Uterine smooth muscle cell (primary cell): ENCODE results near the gene IZUMO4. TPM values are rescaled to one million over a fixed set of nuclear protein-coding genes. Genes with fewer than 3 reads are reported as not detected.

Experiments used
- total RNA-seq: library from RNA; depleted of rRNA; stranded (reverse); fragments of >200 nt; gene quantifications from 2 replicates; pipeline ENCODE4 v1.2.3, GENCODE V29; 2014

IZUMO4 gene, protein sequence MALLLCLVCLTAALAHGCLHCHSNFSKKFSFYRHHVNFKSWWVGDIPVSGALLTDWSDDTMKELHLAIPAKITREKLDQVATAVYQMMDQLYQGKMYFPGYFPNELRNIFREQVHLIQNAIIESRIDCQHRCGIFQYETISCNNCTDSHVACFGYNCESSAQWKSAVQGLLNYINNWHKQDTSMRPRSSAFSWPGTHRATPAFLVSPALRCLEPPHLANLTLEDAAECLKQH
- 0.89 and 2.1 TPM in 2 replicates for total RNA-seq

DNA sequence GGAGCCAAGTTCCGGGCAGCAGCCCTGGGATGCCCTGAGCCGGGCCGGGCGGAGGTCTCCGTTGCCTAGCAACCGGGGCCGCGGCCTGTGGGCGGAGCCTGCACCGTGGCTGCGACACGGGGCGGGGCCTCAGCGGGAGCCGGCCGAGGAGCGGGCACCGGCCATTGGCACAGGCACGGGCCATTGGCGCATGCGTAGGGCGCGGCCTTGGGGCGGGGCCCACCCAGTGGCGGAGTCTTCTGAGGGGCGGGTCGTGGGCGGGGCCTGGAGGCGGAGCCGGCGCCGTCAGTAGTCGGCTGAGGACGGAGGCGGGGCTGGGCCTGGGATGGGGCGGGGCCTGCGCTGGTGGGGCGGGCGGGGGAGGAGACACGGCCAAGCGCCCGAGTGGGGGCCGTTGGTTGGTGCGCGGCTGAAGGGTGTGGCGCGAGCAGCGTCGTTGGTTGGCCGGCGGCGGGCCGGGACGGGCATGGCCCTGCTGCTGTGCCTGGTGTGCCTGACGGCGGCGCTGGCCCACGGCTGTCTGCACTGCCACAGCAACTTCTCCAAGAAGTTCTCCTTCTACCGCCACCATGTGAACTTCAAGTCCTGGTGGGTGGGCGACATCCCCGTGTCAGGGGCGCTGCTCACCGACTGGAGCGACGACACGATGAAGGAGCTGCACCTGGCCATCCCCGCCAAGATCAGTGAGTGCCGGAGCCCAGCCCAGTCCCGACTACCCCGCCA, at the start of gene IZUMO4:
IZUMO4 (plus strand) TSS at position 436 of the 723 bp plus-strand sequence; CDS start at position 467, 31 bp downstream.

DNA sequence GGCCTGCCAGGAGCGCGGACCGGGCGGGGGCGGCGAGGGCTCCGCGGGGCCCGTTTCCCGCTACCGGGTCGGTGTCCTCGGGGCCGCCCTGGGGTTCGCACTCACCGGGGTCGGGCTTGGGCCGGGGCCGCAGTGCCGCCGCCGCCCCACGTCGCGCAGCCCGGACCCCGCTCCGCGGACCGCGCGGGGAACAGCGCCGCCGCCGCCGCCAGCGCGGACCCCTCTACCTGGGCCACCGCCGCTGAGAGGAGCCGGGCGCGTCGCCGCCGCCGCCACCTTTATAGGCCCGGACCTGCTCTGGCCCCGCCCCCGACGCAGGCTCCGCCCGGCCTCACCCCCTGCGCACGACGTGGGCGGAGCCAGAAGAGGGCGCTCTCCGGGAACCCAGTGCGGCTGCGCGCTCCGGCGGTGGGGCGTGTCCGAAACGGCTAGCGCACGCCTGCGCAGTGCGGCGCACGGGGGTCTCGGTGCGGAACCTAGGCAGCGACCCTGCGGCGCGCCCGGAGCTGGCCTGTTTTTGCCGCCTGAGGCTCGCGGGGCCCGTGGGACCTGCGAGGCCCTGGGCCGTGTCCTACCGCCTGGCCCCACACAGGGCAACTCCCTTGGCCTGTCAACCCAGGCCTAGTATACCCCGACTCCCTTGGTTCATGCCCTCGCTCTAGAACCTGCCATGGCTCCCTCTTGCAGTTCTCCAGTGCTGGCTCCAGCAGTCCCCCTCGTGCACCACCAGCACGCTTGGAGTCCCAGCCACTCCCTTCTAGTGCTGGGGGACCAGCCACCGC, 45.5 kb upstream of the IZUMO4 start, which contains the start of gene MKNK2:
MKNK2 (minus strand) TSS at position 254 of the 782 bp plus-strand sequence. CDS start 393 bp downstream, outside the sequence.

DNA sequence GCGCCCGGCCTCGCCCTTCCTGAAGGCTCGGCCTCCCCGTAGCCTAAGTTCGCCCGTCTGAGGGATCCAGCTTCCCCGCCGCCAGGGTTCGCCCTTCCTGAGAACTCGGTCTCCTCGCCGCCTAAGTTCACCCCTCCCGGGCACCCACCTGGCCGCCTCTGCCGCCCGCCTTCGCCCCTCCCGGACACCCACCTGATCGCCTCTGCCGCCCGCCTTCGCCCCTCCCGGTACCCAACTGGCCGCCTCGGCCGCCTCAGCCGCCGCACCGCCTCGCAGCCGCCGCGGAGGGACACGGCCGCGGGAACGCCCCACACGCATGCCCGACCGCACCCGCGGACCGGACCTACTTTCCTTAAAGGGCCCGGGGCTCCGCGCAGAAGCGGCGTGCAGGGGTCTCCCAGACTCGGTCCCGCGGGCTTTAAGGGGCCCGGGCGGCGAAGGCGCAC, 658 bp upstream of the IZUMO4 start, which contains the start of gene MOB3A:
MOB3A (minus strand) TSS at position 293 of the 446 bp plus-strand sequence. CDS start 17,766 bp downstream, outside the sequence.

Other genes with a start within 250 kb of the IZUMO4 start
- gene REXO1, start 248.4 kb upstream of the IZUMO4 start, total RNA-seq = 5.6 and 10.8 TPM in 2 replicates
- 4.5 and 5.2 TPM in 2 replicates for gene KLF16, start 233.3 kb upstream of the IZUMO4 start, total RNA-seq
- gene ABHD17A, start 211.4 kb upstream of the IZUMO4 start, total RNA-seq = 69.7 and 71.1 TPM in 2 replicates
- gene ADAT3, start 191.5 kb upstream of the IZUMO4 start, total RNA-seq = 3.9 and 4.1 TPM in 2 replicates
- 36.7 and 39.5 TPM in 2 replicates for gene SCAMP4, start 191.5 kb upstream of the IZUMO4 start, total RNA-seq
- gene CSNK1G2, start 155.7 kb upstream of the IZUMO4 start, total RNA-seq = 59.4 and 79.8 TPM in 2 replicates
- 54.8 and 65.1 TPM in 2 replicates for gene BTBD2, start 81.2 kb upstream of the IZUMO4 start, total RNA-seq
- 68.3 and 189 TPM in 2 replicates for gene MKNK2, start 45.7 kb upstream of the IZUMO4 start, total RNA-seq
- 33.5 and 36.7 TPM in 2 replicates for gene MOB3A, start 589 bp upstream of the IZUMO4 start, total RNA-seq
- gene AP3D1, start 54.7 kb downstream of the IZUMO4 start, total RNA-seq = 109 and 150 TPM in 2 replicates
- gene DOT1L, start 67.0 kb downstream of the IZUMO4 start, total RNA-seq = 5.4 and 9.4 TPM in 2 replicates
- 61.1 and 68.4 TPM in 2 replicates for gene PLEKHJ1, start 139.4 kb downstream of the IZUMO4 start, total RNA-seq
- 31.4 and 40.7 TPM in 2 replicates for gene SF3A2, start 139.9 kb downstream of the IZUMO4 start, total RNA-seq
- gene AMH, start 152.4 kb downstream of the IZUMO4 start, total RNA-seq = 0.66 and 1.6 TPM in 2 replicates
- not detected in 2 replicates for gene JSRP1, start 159.5 kb downstream of the IZUMO4 start, total RNA-seq
- gene PEAK3, start 185.3 kb downstream of the IZUMO4 start, total RNA-seq = not detected in 2 replicates
- under 0.01 TPM in 1 of 2 replicates, not detected in the other for gene LINGO3, start 211.2 kb downstream of the IZUMO4 start, total RNA-seq
- gene LSM7, start 231.7 kb downstream of the IZUMO4 start, total RNA-seq = 115 and 162 TPM in 2 replicates
- 38.5 and 39.9 TPM in 2 replicates for gene SPPL2B, start 231.8 kb downstream of the IZUMO4 start, total RNA-seq